ENCODE measurements around the gene DCDC2C.

DCDC2C gene

DNA sequence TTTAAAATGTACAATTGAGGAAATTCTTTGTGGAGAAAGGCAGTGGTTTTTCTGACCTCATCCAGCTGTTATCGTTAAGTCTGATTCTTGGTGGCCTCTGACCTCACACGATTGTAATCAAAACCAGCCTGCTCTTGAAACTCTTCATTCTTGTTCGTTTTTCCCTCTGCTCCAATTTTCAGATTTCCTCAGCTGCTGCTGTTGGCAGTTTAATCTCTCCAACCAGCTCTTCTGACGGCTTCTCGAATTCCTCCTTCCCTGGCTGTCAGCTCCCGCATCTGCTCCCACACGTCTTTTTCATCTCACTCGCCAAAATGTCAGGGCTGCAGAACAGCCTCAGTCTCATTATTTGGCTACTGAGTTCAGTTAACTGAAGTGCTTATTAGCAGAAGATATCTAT is 136.1 kb downstream of the DCDC2C start:
- no peak for TF ChIP-seq RAD21 (IDR thresholded peaks at IDR 0.05; ENCODE audit: low read depth)
- TF ChIP-seq, protein P1, sequence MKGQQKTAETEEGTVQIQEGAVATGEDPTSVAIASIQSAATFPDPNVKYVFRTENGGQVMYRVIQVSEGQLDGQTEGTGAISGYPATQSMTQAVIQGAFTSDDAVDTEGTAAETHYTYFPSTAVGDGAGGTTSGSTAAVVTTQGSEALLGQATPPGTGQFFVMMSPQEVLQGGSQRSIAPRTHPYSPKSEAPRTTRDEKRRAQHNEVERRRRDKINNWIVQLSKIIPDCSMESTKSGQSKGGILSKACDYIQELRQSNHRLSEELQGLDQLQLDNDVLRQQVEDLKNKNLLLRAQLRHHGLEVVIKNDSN (IDR thresholded peaks at IDR 0.05) = no peak
- no peak for TF ChIP-seq YY1 (IDR thresholded peaks at IDR 0.05; ENCODE audit: low read depth)
- TF ChIP-seq TAF1 (IDR thresholded peaks at IDR 0.05; ENCODE audit: low read depth) = no peak

- TF ChIP-seq, protein P1 (IDR thresholded peaks at IDR 0.05) = no peak
- TF ChIP-seq, protein P2, sequence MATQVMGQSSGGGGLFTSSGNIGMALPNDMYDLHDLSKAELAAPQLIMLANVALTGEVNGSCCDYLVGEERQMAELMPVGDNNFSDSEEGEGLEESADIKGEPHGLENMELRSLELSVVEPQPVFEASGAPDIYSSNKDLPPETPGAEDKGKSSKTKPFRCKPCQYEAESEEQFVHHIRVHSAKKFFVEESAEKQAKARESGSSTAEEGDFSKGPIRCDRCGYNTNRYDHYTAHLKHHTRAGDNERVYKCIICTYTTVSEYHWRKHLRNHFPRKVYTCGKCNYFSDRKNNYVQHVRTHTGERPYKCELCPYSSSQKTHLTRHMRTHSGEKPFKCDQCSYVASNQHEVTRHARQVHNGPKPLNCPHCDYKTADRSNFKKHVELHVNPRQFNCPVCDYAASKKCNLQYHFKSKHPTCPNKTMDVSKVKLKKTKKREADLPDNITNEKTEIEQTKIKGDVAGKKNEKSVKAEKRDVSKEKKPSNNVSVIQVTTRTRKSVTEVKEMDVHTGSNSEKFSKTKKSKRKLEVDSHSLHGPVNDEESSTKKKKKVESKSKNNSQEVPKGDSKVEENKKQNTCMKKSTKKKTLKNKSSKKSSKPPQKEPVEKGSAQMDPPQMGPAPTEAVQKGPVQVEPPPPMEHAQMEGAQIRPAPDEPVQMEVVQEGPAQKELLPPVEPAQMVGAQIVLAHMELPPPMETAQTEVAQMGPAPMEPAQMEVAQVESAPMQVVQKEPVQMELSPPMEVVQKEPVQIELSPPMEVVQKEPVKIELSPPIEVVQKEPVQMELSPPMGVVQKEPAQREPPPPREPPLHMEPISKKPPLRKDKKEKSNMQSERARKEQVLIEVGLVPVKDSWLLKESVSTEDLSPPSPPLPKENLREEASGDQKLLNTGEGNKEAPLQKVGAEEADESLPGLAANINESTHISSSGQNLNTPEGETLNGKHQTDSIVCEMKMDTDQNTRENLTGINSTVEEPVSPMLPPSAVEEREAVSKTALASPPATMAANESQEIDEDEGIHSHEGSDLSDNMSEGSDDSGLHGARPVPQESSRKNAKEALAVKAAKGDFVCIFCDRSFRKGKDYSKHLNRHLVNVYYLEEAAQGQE (IDR thresholded peaks at IDR 0.05; ENCODE audit: low read depth) = no peak
- TF ChIP-seq EP300 (IDR thresholded peaks at IDR 0.05; ENCODE audit: borderline replicate concordance) (no peak), MAX (IDR thresholded peaks at IDR 0.05) (no peak), TCF12 (IDR thresholded peaks at IDR 0.05; ENCODE audit: low read depth) (no peak), CREB1 (IDR thresholded peaks at IDR 0.05; ENCODE audit: low read depth) (no peak), ZBTB7A (IDR thresholded peaks at IDR 0.05; ENCODE audit: low read depth) (no peak), YY1 (IDR thresholded peaks at IDR 0.05; ENCODE audit: low read depth) (no peak), RAD21 (IDR thresholded peaks at IDR 0.05; ENCODE audit: low read depth) (no peak), TEAD4 (IDR thresholded peaks at IDR 0.05) (no peak), TAF1 (IDR thresholded peaks at IDR 0.05; ENCODE audit: low read depth) (no peak), FOXM1 (IDR thresholded peaks at IDR 0.05; ENCODE audit: borderline replicate concordance, low read depth) (no peak), EGR1 (IDR thresholded peaks at IDR 0.05) (no peak), NFIC (IDR thresholded peaks at IDR 0.05) (no peak), CEBPB (IDR thresholded peaks at IDR 0.05) (no peak)
These were observed 137.3 kb downstream of the DCDC2C start for GRCh38 chr2:3840611-3841155.

DNA sequence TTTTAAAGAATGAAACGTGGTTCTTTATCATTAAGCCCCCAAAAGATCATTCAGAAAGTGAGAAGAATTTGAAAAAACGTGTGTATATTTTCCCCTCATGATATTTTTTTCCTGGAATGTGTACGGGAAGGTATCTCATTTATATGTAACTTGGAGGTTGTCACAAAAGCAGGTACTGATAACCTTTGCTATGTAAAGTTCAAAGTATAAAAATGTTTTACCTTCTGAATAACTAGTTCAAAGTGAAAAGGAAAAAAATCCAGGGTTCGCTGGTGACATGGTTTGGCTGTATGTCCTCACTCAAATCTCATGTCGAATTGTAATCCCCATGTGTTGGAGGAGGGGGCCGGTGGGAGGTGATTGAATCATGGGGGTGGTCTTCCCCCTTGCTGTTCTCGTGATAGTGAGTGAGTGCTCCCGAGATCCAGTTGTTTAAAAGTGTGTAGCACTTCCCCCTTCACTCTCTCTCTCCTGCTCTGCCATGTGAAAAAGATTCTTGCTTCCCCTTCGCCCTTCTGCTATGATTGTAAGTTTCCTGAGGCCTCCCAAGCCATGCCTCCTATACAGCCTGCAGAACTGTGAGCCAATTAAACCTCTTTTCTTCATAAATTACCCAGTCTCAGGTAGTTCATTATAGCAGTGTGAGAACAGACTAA is 144.2 kb downstream of the DCDC2C start:
- TF ChIP-seq TCF12 (IDR thresholded peaks at IDR 0.05; ENCODE audit: low read depth) = no peak
- TF ChIP-seq EP300 (IDR thresholded peaks at IDR 0.05; ENCODE audit: borderline replicate concordance) = no peak
- TF ChIP-seq ZBTB7A (IDR thresholded peaks at IDR 0.05; ENCODE audit: low read depth) = no peak
- no peak for TF ChIP-seq NFIC (IDR thresholded peaks at IDR 0.05)
- TF ChIP-seq TAF1 (IDR thresholded peaks at IDR 0.05; ENCODE audit: low read depth) = no peak
- TF ChIP-seq EGR1 (IDR thresholded peaks at IDR 0.05) = no peak
- TF ChIP-seq MAX (IDR thresholded peaks at IDR 0.05) = no peak
- TF ChIP-seq, protein P1 (IDR thresholded peaks at IDR 0.05) = no peak
- TF ChIP-seq CREB1 (IDR thresholded peaks at IDR 0.05; ENCODE audit: low read depth) = no peak
- TF ChIP-seq TEAD4 (IDR thresholded peaks at IDR 0.05) = no peak

GRCh38 chr2:3848776-3849175 is 145.4 kb downstream of the DCDC2C start:
- TF ChIP-seq CREB1 (IDR thresholded peaks at IDR 0.05; ENCODE audit: low read depth) = no peak
- TF ChIP-seq, protein P2 (IDR thresholded peaks at IDR 0.05; ENCODE audit: low read depth) = no peak
- no peak for TF ChIP-seq TCF12 (IDR thresholded peaks at IDR 0.05; ENCODE audit: low read depth)
- TF ChIP-seq, protein P1 (IDR thresholded peaks at IDR 0.05) = no peak
- TF ChIP-seq MAX (IDR thresholded peaks at IDR 0.05) = no peak
- no peak for TF ChIP-seq RAD21 (IDR thresholded peaks at IDR 0.05; ENCODE audit: low read depth)
- TF ChIP-seq NFIC (IDR thresholded peaks at IDR 0.05) = no peak
- no peak for TF ChIP-seq TEAD4 (IDR thresholded peaks at IDR 0.05)
- TF ChIP-seq EP300 (IDR thresholded peaks at IDR 0.05; ENCODE audit: borderline replicate concordance) = no peak
- no peak for TF ChIP-seq FOXM1 (IDR thresholded peaks at IDR 0.05; ENCODE audit: borderline replicate concordance, low read depth)
- TF ChIP-seq YY1 (IDR thresholded peaks at IDR 0.05; ENCODE audit: low read depth) = no peak
- TF ChIP-seq EGR1 (IDR thresholded peaks at IDR 0.05) = no peak
- no peak for TF ChIP-seq ZBTB7A (IDR thresholded peaks at IDR 0.05; ENCODE audit: low read depth)
- TF ChIP-seq TAF1 (IDR thresholded peaks at IDR 0.05; ENCODE audit: low read depth) = no peak
- TF ChIP-seq CEBPB (IDR thresholded peaks at IDR 0.05) = no peak

Data from Ishikawa (cell line).